ENCODE results near the gene M6PR.
"Not testable (repeated sequence)": the region's sequence is repeated elsewhere in the genome, so short reads cannot be mapped to it uniquely, and the experiment has no call there.

Gene M6PR

DNA sequence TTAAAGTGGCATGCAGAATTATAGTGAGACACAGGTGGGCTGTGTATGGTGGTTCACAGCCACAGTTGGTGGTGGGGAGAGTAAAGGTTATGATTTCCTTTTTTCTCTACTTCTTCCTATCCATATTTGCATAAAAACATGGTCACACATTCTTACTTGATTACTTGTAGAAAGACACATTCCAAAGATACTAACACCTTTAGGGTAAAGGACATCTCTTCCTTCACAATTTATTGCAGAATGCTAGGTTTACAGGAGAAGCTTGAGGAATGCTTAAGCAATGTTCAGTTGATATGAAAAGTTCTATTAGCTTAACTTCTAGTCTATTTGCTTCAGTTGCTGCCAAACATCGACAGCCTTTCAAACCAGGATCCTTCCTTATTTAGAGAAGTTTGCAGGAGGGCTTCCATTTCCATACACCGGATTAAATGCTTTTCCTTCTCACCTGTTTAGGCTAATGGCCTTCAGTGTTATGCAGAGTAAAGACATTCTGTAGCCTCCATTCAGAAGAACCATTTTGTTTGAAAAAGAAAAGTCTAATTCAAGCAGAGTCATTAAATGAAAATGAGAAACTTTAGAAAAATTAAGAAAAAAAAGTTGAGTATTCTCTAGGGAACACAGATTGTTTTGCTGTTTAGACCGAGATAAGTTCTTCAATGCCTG lies 37.7 kb downstream of the M6PR start:
- DNase-seq: no peak

- DNase-seq: no peak
These were observed 39.7 kb downstream of the M6PR start for GRCh38 chr12:8909752-8910151.

- no peak for DNase-seq
These were observed 41.9 kb downstream of the M6PR start for GRCh38 chr12:8907513-8907912.

GRCh38 chr12:8906266-8907180 lies 42.9 kb downstream of the M6PR start:
- DNase-seq: no peak

DNA sequence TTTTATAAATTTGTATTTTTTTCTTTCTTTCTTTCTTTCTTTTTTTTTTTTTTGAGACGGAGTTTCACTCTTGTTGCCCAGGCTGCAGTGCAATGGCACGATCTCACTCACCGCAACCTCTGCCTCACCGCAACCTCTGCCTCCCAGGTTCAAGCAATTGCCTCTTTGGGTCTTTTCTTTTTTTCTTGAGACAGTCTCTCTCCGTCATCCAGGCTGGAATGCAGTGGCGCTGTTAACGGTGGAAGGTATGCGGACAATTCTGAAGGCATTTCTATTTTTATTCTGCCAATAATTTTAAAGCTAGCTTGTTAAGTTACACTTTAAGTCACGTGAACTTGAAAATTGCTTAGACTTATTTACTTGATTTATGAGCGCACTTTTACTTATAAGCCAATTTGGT lies 43.9 kb downstream of the M6PR start:
- DNase-seq: no peak

- DNase-seq: no peak
These were observed 44.8 kb downstream of the M6PR start for GRCh38 chr12:8904665-8905064.

DNA sequence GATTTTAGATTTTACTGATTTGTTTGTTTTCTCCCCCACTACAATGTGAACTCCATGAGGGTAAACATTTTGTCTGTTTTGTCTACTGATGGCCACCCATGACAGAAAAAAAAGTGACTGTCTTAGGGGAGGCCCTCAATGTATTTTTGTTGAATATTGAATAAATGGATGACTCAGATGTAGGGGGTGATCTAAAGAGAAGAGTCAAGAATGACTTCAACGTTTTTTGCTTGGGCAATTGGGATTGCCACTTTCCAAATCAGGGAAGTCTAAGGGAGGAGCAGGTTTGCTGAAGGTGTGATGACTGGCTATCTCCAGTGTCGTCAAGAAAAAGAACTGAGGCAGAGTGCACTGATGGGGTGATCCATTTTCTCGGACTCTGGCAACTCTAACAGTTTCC lies 45.8 kb downstream of the M6PR start:
- no peak for DNase-seq

DNA sequence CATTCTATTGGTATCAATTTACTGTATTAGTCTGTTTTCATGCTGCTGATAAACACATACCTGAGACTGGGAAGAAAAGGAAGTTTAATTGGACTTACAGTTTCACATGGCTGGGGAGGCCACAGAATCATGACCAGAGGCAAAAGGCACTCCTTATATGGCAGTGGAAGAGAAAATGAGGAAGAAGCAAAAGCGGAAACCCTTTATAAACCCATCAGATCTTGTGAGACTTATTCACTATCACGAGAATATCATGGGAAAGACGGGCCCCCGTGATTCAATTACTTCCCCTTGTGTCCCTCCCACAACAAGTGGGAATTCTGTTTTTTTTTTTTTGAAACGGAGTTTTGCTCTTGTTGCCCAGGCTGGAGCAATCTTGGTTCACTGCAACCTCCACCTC lies 46.7 kb downstream of the M6PR start:
- DNase-seq: not testable (repeated sequence)

DNA sequence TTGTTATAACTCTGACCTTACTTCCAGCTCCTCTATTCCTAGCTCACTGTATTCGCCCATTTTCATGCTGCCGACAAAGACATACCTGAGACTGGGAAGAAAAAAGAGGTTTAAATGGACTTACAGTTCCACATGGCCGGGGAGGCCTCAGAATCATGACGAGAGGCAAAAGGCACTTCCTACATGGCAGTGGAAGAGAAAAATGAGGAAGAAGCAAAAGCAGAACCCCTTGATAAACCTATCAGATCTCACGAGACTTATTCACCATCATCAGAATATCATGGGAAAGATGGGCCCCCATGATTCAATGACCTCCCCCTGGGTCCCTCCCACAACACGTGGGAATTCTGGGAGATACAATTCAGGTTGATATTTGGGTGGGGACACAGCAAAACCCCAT lies 49.6 kb downstream of the M6PR start:
- no peak for DNase-seq

DNA sequence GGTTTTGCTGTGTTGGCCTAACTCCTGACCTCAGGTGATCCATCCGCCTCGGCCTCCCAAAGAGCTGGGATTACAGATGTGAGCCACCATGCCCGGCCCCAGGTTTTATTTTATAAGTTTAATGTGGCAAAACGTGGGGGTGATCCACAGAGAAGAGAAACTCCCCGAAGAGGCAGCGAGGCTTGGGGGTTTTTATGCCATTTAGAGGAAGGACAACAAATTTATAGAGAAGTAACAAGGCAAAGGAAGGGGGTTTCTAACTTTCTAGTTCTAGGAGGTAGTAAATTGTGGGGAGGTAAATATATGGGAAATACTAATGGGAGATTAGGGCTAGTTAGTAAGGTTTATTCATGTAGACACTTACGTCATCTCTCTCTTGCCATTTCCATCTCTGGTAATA lies 52.4 kb downstream of the M6PR start:
- DNase-seq: no peak

- DNase-seq: no peak
These were observed 54.5 kb downstream of the M6PR start for GRCh38 chr12:8894986-8895385.

GRCh38 chr12:8894378-8894777 lies 55.1 kb downstream of the M6PR start:
- no peak for DNase-seq

- no peak for DNase-seq
These were observed 57.5 kb downstream of the M6PR start for GRCh38 chr12:8891976-8892375.
